GM19025 (cell line): ENCODE measurements around the gene FAM222B.
"Not testable (repeated sequence)": the region's sequence is repeated elsewhere in the genome, so short reads cannot be mapped to it uniquely, and the experiment has no call there.

Source experiments
- ATAC-seq: cut with Tn5 transposase; IDR thresholded peaks from one replicate; pipeline ENCODE4 v1.9.1; 2021; ENCODE audit warnings: mild to moderate bottlenecking, low read depth, moderate library complexity; ENCODE audit not compliant: unreplicated experiment

The FAM222B gene

GRCh38 chr17:28747801-28748750 is 94.5 kb downstream of the FAM222B start:
- ATAC-seq: no peak

- no peak for ATAC-seq
Measured at GRCh38 chr17:28747051-28747691, 95.4 kb downstream of the FAM222B start.

DNA sequence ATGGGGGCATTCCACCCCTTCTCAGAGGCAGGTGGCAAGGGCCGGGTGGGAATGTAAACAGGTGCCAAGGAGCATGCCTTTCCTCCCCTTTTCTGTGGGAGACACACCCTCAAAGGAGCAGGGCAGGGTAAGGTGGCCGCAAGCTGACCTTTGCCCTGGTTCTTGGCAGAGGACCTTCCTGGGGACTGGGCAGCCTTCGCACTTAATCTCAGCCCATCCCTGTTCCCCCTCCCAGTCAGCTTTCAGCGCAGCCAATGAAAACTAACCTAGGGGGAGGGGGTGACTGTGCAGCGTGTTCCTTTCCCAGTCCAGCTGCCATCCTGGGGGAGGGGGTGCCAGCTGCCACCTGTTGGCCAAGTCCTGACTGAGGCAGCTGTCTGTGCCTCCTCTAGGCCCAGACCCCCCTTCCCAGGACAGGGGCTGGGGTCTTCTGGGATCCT is 96.0 kb downstream of the FAM222B start:
- no peak for ATAC-seq

DNA sequence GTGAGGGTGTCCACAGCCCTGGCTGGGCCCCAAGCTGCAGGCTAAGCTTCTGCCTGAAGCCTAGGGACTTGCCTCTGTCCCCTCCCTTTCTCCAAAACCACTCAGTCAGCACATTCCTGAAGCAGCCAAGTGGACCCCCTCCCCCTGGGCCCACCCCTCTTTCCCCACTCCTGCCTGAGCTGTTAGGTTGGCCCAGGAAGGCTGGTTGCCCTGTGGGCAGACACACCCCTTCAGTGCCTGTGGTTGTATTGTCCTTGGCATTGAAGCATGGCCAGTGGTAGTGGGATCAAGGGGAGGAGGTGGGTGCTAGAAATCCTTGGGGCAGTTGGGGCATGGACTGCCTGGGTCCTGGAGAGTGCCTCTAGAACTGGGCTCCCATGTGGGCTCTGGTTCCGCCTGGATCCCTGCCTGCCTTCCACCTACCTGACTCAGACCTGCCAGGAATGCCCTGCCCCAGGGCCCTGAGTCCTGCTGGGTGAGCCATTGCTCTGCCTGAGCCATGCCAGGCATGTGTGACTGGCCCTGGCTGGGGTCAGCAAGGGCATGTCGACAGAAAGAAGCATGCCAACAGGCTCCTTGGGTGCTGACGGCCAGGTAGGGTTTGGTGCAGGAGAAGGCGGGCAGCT is 96.7 kb downstream of the FAM222B start:
- no peak for ATAC-seq

GRCh38 chr17:28744972-28745785 is 97.4 kb downstream of the FAM222B start:
- no peak for ATAC-seq

DNA sequence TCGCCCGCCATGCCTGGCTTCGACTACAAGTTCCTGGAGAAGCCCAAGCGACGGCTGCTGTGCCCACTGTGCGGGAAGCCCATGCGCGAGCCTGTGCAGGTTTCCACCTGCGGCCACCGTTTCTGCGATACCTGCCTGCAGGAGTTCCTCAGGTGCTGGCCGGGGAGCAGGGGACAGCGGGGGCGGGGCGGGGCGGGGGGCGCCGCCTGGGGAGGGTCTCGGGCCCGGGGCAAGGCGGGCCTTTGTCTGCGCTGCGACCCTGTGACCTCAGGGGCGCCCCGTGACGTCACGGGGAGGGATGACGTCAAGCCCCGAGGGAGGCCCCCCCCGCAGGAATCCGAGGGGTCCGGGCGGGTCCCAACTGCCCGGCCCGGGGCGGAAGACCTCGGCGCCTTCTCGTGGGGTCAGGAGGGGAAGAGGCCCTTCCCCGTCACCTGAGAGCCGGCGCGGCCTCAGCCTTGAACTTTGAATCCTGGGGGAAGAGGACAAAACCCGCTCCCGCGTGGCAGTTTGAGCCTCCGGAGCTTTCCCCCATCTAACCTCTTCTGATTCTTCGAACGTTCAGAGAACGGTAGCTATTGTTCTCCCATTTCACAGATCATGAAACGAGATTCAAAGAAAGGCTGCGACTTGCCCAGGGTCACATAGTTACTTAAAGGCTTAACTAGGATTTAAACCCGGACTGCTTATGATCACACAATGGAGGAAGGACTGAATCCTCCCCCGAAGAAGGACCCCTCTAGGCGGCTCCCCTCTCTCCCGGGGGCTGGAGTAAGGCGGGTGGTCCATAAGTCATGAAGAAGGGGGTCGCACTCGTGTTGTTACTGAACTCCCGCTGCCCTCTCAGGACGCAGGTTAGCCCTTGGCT is 98.3 kb downstream of the FAM222B start:
- ATAC-seq: peak; percentile 31

- peak; percentile 67 for ATAC-seq
Measured at GRCh38 chr17:28743243-28744103, 99.1 kb downstream of the FAM222B start, which contains the start of gene TRAF4. Gene TRAF4 (plus strand): TSS chr17:28744011. CDS start chr17:28744113, 102 bp downstream.

DNA sequence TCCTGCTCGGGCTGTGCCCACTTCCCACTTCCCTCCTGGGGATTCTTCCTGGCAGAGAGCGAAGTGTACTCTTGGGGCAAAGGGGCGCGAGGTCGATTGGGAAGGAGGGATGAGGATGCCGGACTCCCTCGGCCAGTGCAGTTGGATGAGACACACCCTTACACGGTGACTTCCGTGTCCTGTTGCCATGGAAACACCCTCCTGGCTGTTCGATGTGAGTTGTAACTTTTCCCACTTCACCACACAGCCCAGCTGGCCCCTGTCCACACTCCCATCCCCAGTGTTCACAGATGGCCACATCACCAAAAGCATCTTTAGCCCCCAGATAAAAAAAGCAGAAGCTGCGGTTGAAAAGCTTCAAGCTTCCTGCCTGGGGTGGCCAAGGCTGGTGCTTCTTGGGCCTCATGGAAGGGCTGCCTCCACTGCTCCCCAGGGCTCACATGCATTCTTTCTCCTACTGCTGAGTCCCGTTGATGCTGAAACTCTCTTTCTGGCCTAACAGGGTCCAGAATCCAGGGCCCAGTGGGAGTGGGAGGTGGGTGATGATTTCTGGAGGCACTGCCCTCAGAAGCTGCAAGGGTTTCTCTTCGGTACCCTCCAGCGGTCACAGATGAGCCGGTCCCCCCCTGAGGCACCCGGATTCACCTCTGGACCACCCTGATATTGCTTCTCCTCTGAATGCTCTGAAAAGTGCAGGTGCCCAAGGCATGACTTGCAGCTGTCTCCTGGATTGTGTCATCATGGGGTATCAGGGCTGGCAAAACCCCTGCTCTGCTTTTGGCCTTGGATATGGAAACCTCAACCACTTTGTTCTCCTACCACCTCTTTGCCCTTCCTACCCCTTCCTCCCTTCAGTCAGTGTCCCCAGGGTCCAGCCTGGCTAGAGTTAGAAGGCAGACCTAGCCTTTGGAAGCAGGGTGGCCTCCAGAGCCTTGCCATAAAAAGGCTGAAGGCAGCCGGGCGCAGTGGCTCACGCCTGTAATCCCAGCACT is 100.9 kb downstream of the FAM222B start:
- no peak for ATAC-seq

GRCh38 chr17:28740406-28741357 is 101.9 kb downstream of the FAM222B start:
- no peak for ATAC-seq

GRCh38 chr17:28738680-28739384 is 103.8 kb downstream of the FAM222B start:
- no peak for ATAC-seq

DNA sequence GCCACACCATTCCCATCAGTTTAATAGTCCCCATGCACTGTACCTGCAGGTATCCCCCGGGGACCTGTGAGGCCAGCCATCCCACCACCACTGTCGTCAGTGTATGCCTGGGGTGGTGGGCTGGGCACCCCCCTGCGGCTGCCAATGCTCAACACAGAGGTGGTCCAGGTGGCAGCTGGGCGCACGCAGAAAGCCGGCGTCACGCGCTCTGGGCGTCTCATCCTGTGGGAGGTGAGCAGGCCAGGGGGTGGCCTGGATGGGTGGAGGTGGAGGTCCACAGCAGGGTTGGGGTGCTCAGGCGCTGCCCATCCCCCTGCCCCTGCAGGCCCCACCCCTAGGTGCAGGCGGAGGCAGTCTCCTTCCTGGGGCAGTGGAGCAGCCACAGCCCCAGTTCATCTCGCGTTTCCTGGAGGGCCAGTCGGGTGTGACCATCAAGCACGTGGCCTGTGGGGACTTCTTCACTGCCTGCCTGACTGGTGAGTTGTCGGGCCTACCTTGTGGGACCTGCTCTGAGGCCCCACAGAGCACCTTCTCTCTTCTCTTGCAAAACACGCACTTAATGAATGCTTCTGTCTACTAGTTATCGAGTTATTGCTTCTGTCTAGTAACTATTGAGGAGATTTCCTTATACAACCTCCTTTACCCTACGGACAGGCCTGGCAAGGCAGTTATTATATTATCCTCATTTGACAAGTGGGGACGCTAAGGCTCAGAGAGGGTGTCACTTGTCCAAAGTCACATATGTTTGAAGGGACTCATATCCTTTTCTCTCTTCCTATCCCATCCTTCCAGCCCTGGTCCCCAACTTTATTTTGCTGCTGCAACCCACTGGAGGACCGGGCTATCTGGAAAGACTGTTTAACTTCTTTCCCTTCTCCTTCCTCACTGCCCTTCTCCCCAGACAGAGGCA is 104.6 kb downstream of the FAM222B start:
- ATAC-seq: peak; percentile 59

DNA sequence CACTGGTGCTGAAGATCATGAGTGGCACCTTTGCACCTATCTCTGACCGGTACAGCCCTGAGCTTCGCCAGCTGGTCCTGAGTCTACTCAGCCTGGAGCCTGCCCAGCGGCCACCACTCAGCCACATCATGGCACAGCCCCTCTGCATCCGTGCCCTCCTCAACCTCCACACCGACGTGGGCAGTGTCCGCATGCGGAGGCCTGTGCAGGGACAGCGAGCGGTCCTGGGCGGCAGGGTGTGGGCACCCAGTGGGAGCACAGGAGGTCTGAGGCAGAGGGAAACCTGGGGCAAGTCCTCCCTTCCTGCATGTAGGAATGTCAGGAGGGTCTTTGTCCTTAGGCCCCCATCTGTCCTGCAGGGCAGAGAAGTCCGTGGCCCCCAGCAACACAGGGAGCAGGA is 105.3 kb downstream of the FAM222B start:
- ATAC-seq: no peak

DNA sequence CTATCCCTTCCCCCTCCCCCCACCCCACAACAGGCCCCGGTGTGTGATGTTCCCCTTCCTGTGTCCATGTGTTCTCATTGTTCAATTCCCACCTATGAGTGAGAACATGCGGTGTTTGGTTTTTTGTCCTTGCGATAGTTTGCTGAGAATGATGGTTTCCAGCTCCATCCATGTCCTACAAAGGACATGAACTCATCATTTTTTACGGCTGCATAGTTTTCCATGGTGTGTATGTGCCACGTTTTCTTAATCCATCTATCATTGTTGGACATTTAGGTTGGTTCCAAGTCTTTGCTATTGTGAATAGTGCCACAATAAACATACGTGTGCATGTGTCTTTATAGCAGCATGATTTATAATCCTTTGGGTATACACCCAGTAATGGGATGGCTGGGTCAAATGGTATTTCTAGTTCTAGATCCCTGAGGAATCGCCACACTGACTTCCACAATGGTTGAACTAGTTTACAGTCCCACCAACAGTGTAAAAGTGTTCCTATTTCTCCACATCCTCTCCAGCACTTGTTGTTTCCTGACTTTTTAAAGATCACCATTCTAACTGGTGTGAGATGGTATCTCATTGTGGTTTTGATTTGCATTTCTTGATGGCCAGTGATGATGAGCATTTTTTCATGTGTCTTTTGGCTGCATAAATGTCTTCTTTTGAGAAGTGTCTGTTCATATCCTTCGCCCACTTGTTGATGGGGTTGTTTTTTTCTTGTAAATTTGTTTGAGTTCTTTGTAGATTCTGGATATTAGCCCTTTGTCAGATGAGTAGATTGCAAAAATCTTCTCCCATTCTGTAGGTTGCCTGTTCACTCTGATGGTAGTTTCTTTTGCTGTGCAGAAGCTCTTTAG is 106.4 kb downstream of the FAM222B start:
- ATAC-seq: not testable (repeated sequence)
